Measurements from ENCODE around the gene YTHDF1.

The YTHDF1 gene

DNA sequence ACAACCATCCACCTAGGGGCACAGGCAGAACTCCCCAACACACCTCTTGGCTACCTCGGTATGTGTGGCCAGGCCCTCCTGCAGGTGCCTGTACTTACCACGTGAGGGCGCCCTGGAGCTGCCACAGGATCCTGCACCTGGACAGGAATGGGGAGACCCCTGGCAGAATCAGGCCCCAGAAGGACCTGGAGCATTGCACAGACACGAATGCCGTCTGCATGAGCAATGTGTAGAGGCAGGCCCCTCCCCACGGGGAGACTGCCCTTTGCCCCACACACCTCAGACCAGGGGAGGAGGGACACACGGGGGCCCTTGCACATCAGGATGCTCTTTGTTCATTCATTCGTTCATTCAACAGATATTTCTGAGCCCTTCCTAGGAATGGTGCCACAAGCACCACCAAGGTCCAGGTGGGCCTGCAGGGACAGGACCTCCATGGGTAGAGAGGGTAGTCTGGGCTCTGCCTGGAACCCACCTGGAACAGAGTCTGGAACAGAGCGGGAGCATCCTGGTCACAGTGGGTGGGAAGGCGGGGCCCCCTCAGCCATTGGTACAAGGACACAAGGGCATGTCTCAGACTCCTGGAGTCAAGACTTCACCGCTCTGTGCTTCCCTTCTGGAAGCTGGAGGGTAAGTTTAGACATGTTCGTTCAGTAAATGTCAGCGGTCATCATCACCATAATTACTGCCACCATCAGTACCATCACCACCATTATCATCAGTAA is 32.3 kb downstream of the YTHDF1 start:
- peak; percentile 49 for DNase-seq

- DNase-seq: no peak
These were observed 33.0 kb downstream of the YTHDF1 start for GRCh38 chr20:63182946-63183415.

- no peak for DNase-seq
These were observed 33.5 kb downstream of the YTHDF1 start for GRCh38 chr20:63182425-63182824.

- DNase-seq: no peak
These were observed 34.7 kb downstream of the YTHDF1 start for GRCh38 chr20:63181226-63181625.

DNA sequence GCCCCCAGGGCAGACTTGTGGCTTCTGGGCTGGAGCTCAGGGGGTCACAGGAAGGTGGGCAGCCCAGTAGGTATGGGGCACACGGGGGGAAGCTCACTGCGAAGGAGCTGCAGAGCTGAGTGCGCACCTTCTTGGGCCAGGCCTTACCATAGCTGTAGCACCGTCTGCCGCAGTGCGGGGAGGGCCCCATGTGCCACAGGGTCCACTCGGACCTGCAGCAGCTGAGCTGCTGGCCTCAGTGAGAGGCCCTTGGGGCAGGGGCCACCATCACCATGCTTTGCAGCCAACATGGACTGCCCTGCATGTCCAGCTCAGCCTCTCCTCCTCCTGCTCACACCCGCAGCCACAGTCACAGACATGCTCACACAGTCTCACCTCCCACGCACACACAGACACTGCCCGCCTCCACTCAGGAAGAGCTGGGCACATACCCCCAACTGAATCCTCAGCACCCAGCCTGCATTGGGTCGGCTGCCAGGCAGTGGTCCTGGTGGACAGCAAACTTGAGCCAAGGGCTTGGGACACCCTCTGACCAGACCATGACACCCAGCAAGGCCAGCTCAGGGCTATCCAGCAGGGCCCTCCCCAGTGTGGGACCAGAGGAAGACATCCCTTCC is 35.3 kb downstream of the YTHDF1 start:
- no peak for DNase-seq

DNA sequence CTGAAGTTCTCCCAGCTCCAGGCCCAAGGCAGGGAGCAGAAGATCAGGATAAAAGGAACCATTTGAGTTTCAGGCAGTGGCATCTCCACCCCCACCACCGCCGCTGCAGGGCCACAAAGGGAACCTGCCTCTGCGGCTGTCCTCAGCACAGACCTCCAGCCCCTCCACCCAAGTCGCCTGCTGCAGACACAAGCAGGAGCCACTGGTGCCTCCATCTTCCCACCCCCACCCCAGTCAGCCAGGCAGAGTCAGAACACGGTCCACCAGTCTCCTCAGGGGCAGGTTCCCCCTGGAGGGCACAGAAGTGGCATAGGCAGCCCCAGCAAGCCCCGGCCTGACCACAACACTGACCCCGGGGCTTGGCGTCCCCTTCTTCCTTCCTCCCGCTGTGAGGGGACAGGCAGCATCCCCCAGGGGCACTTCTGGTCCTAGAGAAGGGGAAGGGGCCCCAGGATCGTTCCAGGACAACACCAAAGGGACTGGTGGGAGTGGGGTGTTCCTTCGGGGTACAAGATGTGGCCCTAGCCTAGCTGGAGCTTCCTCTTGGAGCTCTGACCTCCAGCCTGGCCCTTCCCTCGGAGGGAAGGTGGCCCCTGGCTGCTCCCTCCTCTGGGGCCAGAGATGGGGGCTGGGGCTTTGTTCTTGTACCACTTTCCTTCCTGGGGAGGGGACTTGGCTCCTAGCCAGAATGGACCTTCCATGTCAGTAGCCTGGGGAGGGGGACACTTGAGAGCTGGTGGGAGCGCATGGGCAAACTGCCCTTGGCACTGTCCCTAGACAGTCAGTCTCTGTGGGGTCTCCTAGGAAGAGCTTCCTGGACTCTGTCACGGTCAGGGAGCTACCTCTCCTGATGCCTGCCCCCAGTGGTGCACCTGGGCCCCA is 36.0 kb downstream of the YTHDF1 start:
- DNase-seq: no peak

DNA sequence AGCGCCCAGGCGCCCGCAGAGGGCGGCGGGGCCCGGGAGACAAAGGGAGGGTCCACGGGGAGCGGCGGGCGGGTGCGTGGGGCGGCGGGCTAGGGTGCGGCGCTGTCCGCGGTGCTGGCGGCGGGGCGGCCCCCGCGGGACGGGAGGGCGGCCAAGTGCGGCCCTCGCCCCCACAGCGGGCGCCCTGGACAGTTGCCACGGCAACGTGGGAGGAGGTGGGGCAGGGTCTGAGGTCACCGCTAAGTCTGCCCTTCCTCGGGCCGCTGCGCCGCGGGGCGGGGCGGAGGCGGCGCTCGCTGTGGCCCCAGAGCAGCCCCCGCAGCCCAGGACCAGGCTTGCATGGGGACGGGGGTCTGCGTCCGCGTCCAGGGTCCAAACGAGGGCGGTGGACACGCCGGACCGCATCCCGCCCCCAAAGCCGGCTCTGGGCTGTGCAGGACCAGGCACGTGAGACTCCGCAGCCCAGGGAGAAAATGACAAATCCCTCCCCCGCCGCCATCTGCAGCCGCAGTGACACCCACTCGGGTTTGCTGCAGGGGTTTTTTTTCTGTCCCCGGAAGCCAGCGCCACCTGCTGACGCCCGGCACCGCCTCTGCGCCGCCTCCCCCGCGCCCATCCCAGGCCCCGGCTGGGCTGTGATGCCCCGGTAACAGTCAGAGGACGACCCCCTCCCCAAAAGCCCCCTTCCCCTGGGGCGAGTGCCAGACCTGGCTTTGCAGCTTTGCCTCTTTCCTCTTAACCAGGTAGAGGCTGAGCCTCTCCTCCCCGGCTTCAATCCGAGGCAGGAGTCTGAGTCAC is 36.8 kb downstream of the YTHDF1 start:
- peak; percentile 70 for DNase-seq

DNA sequence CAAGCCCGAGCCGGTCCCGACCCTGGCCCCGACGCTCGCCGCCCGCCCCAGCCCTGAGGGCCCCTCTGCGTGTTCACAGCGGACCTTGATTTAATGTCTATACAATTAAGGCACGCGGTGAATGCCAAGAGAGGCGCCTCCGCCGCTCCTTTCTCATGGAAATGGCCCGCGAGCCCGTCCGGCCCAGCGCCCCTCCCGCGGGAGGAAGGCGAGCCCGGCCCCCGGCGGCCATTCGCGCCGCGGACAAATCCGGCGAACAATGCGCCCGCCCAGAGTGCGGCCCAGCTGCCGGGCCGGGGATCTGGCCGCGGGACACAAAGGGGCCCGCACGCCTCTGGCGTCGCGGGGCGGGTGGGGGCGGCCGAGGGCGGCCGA is 37.5 kb downstream of the YTHDF1 start:
- no peak for DNase-seq

- no peak for DNase-seq
These were observed 38.0 kb downstream of the YTHDF1 start for GRCh38 chr20:63177785-63178445.

DNA sequence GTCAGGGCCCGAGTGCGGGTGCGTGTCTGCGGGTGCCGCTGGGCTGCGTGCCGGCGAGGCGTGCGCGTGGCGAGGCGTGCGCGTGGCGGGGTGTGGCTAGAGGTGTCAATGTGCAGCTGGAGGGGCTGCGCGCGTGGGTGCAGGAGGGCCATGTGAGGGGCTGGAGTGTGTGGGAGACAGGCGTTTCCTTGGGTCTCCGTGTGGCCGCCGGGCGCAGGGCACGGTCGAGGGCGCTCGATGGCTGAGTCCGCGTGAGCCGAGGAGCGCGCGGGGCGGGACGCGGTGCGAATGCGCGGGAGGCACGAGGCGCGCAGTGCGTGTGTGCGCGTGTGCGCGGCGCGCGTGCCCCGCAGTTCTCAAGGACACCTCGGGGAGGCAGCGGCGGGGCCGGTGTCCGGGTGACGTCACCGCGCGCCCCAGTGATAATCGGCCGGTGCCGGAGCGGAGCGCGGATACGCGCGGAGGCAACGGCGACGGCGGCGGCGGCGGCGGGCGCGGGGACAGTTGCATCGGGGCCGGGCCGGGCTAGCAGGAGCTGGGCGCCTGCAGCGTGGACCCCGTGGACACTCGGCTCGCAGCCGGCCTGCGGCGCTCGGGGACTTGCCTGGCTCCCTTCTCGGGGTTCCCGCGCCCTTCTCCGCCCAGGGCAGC is 38.7 kb downstream of the YTHDF1 start:
- DNase-seq: no peak

GRCh38 chr20:63176427-63177133 is 39.4 kb downstream of the YTHDF1 start:
- no peak for DNase-seq

GRCh38 chr20:63176034-63176426 is 39.9 kb downstream of the YTHDF1 start:
- DNase-seq: no peak

DNA sequence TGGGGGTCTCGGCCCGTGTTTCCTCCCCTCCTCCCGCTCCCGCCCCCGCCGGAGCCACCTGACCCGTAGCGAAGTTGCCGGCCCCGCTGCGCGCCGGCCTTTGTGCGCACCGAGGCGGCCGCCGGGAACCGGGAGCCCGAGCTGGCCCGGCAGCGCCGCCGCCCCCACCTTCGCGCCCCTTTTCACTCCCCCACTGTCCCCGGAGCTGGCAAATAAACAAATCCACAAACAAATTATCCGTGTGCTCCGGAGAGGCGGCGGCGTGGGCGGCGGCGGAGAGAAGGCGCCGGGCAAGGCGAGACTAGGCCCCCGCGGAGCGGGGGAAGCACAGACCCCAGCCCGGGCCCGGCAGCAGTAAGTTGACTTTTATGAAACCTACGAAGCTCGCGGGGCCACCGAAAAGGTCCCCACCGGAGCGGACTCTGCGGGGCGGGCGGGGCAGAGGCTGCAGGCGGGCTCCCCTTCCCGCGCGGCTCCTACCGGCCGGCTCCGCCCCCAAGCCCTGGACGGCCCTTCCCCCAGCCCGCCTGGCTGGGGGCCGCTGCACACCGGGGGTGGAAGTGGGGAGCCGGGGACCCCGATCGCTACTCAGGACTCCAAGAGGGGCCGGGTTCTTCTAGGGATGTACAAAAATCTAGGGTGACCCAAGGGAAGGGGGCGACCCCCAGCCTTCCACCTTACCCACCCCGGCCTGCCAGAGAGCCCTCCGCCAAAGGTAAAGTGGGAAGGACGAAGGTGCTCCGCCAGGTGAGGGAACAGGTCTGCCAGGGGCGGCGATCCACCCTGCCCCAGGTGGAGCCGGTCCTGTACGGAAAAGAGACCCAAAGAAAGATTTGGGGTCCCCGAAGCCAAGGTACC is 40.7 kb downstream of the YTHDF1 start:
- DNase-seq: no peak

DNA sequence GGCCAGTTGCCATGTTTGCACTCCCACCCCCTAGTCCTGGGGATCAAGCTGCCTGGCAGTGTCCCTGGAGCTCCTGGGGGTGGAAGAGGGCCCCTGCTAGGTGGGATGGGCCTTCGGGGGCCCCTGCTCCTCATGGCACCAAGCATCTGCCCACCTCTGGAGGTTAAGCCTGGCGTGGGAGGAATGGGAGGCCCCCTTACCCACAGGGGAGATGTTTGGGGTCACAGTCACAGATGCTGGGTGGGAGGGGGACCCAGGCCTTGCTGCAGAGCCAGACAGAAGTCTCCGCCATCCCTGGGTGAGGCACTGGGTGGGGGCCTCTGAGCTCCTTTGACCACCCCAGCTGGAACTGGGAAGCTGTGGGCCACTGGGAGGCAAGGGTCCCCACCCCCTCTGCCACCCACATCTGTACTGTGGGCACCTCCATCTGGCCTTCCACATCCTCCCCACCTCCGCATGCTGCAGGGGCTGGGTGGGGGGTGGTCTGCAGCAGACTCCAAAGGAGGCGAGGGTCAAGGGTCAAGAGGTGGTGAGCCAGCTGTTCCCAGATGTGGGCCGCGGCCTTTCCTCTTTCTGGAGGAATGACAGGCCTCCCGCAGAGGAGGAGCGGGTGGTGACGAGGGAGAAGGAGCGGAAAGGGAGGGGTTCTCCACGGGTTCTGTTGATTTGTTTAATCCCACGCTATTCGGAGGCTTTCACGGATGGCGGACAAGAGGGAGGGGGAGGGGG is 41.5 kb downstream of the YTHDF1 start:
- DNase-seq: no peak

GRCh38 chr20:63173552-63174191 is 42.3 kb downstream of the YTHDF1 start:
- DNase-seq: no peak

DNA sequence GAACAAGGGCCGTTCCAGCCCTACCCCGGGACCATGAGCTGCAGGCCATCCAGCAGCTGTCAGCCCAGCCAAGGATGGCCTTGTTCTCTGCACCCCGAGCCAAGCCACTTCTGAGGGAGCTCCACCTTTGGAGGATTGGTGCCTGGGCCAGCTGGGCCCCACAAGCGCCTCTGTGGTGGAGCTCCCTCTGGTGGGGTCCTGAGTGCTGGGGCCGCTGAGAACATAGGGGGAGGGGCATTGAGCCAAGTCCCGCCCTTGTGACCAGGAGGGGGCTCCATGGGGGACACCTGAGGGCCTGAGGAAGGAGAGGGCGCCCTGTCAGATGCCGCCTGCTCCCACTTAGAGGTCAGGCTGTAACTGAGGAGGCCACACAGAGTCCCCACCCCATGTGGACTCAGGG is 43.2 kb downstream of the YTHDF1 start:
- no peak for DNase-seq

GRCh38 chr20:63171991-63172390 is 43.9 kb downstream of the YTHDF1 start:
- DNase-seq: no peak

DNA sequence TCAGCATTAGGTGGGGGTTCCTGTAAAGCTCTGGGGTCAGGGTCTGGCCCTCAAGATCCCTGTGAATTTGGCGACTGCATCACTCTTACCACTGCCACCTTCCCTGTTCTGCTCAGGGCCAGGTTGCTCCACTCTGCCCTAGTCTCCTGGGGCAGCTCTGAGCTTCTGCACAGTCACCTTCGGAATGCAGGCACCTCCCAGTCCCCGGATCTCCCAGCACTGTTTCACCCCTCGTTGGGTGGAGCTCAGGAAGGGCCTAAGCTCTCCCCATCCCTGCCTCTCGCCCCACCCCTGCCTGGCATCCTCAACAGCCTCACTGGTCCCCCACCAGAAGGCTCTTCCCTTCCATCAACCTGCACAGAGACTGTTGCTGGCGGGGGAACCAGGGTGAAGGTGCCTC is 46.2 kb downstream of the YTHDF1 start:
- DNase-seq: no peak

DNA sequence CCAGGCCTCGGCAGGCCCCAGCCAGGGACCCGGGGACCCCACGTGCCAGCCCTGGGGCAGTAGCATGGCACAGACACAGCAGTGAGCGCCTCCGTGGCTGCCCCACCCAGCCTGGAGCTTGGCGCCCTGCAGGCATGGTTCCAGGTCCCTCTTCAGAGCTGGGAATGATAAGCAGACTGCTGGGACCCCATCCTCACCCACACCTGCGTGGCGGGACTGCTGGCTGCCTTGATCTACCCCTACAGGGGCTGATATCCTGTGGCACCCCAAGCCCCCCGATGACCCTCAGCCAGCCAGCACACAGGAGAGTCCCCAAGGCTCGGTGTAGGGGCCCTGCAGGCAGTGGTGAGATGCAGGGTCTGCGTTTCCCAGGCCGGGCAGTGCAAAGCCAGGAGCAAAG is 47.1 kb downstream of the YTHDF1 start:
- DNase-seq: no peak

Measured in activated gamma-delta T cell treated with Interleukin-2 at 50 U/mL for 16 hours (primary cell).